Mammary epithelial cell (primary cell): ENCODE measurements around the gene PCDHB5.

Experiments
- CTCF ChIP-seq, 2 donors: IDR thresholded peaks in 1 of 2; conservative IDR thresholded peaks in 1 of 2; 2 replicates each; pipeline ENCODE4 v1.5.1; 2011 to 2012; ENCODE audit warnings: inconsistent platforms in 2 of 2, low read length in 2 of 2, mild to moderate bottlenecking in 2 of 2, control low read depth in 1 of 2, low read depth in 1 of 2; ENCODE audit not compliant: insufficient read depth in 1 of 2; ENCODE audit errors: extremely low read depth in 1 of 2
- EZH2 ChIP-seq: IDR thresholded peaks from 2 replicates; pipeline ENCODE4 v1.6.1; 2012; ENCODE audit warnings: low read length, inconsistent platforms, borderline replicate concordance

GRCh38 chr5:141100243-141100805 lies 34.7 kb upstream of the PCDHB5 start, which contains the start of gene PCDHB3:
- TF ChIP-seq CTCF (conservative IDR thresholded peaks at IDR 0.05 in 1 of 2, IDR thresholded peaks at IDR 0.05 in 1 of 2; ENCODE audit: extremely low read depth in 1 of 2, insufficient read depth in 1 of 2, low read depth in 1 of 2, low read length in 2 of 2), result peak; percentile 36 to 52
- TF ChIP-seq EZH2, result no peak
